HepG2 (cell line): ENCODE data around the gene ATP7B. TPM values are rescaled to one million over a fixed set of nuclear protein-coding genes. Genes with fewer than 3 reads are reported as not detected.
A peak's percentile ranks its signal among the peaks of the same experiment; 100 is the strongest.

Experiments used
- ATM ChIP-seq: fragments of 450-650 bp; IDR thresholded peaks from 2 replicates; pipeline ENCODE4 v1.7.1; 2017; ENCODE audit warnings: mild to moderate bottlenecking, borderline replicate concordance
- BCLAF1 ChIP-seq: fragments of 450-650 bp; IDR thresholded peaks from 2 replicates; pipeline ENCODE4 v1.6.1; 2017; ENCODE audit warnings: mild to moderate bottlenecking
- BORCS8-MEF2B ChIP-seq: sonication (generic); formaldehyde crosslinking; IDR thresholded peaks from 2 replicates; pipeline ENCODE4 v1.8.0; 2022; ENCODE audit warnings: mild to moderate bottlenecking, missing genetic modification reagents
- GPN1 ChIP-seq: sonication (generic); formaldehyde crosslinking; IDR thresholded peaks from 2 replicates; pipeline ENCODE4 v1.5.1; 2020; ENCODE audit warnings: missing genetic modification reagents, borderline replicate concordance
- HMG20A ChIP-seq: IDR thresholded peaks from 2 replicates; pipeline ENCODE4 v1.6.1; 2016; ENCODE audit warnings: borderline replicate concordance
- HNRNPLL ChIP-seq: fragments of 200-400 bp; formaldehyde crosslinking; IDR thresholded peaks from 2 replicates; pipeline ENCODE4 v1.6.1; 2017; ENCODE audit warnings: mild to moderate bottlenecking, low read depth, low read length; ENCODE audit not compliant: poor library complexity, severe bottlenecking
- KLF15 ChIP-seq: sonication (generic); formaldehyde crosslinking; IDR thresholded peaks from 2 replicates; pipeline ENCODE4 v1.8.1; 2023; ENCODE audit warnings: borderline replicate concordance, mild to moderate bottlenecking, inconsistent platforms, missing genetic modification reagents, mixed read lengths
- MAFK ChIP-seq, 2 experiments: IDR thresholded peaks in 1 of 2; conservative IDR thresholded peaks in 1 of 2; 2 replicates each; pipeline ENCODE4 v1.6.1; 2011; ENCODE audit warnings: improper control_type of control experiment in 2 of 2, low read length in 2 of 2
- MYC ChIP-seq: sonication (generic); formaldehyde crosslinking; IDR thresholded peaks from 2 replicates; pipeline ENCODE4 v1.9.0; 2021; ENCODE audit warnings: missing genetic modification reagents, borderline replicate concordance
- PHB2 ChIP-seq: fragments of 450-650 bp; IDR thresholded peaks from 2 replicates; pipeline ENCODE4 v1.6.1; 2018; ENCODE audit not compliant: partially characterized antibody
- RAD51 ChIP-seq: fragments of 450-650 bp; IDR thresholded peaks from 2 replicates; pipeline ENCODE4 v1.6.1; 2016; ENCODE audit warnings: borderline replicate concordance
- RXRA ChIP-seq: sonication (generic); formaldehyde crosslinking; IDR thresholded peaks from 2 replicates; pipeline ENCODE4 v1.5.1; 2020; ENCODE audit warnings: missing genetic modification reagents
- SMARCC2 ChIP-seq: fragments of 450-650 bp; IDR thresholded peaks from 2 replicates; pipeline ENCODE4 v1.6.1; 2017; ENCODE audit warnings: antibody characterized with exemption, mild to moderate bottlenecking
- SNRNP70 ChIP-seq: fragments of 200-400 bp; formaldehyde crosslinking; IDR thresholded peaks from 2 replicates; pipeline ENCODE4 v1.6.1; 2017; ENCODE audit warnings: mild to moderate bottlenecking, low read depth, low read length, moderate library complexity
- SOX13 ChIP-seq, 3 experiments: fragments of 450-650 bp in 1 of 3; sonication (generic) in 1 of 3; formaldehyde crosslinking in 1 of 3; IDR thresholded peaks in 2 of 3; conservative IDR thresholded peaks in 1 of 3; 2 replicates each; pipeline versions ENCODE4 v1.5.0 to v1.6.1; 2016 to 2020; ENCODE audit warnings: antibody characterized with exemption in 1 of 3, mild to moderate bottlenecking in 1 of 3, missing compliant biosample characterization in 1 of 3, missing genetic modification reagents in 1 of 3, moderate library complexity in 1 of 3
- ZNF274 ChIP-seq: sonication (generic); formaldehyde crosslinking; IDR thresholded peaks from 2 replicates; pipeline ENCODE4 v1.5.1; 2020; ENCODE audit warnings: mild to moderate bottlenecking, missing genetic modification reagents
- ZNF350 ChIP-seq: sonication (generic); formaldehyde crosslinking; IDR thresholded peaks from 2 replicates; pipeline ENCODE4 v1.4.0; 2020; ENCODE audit warnings: mild to moderate bottlenecking, low read depth, missing genetic modification reagents, borderline replicate concordance
- ZNF354B ChIP-seq: sonication (generic); formaldehyde crosslinking; IDR thresholded peaks from 2 replicates; pipeline ENCODE4 v1.8.0; 2022; ENCODE audit warnings: mild to moderate bottlenecking, missing genetic modification reagents
- ZNF362 ChIP-seq: sonication (generic); formaldehyde crosslinking; IDR thresholded peaks from 2 replicates; pipeline ENCODE4 v1.4.0; 2020; ENCODE audit warnings: missing genetic modification reagents, mild to moderate bottlenecking, borderline replicate concordance
- ZNF557 ChIP-seq: sonication (generic); formaldehyde crosslinking; IDR thresholded peaks from 2 replicates; pipeline ENCODE4 v1.4.0; 2020; ENCODE audit warnings: missing genetic modification reagents
- ZNF850 ChIP-seq: sonication (generic); formaldehyde crosslinking; conservative IDR thresholded peaks from 2 replicates; pipeline ENCODE4 v1.9.0; 2021; ENCODE audit warnings: mild to moderate bottlenecking, missing genetic modification reagents
- polyA plus RNA-seq, 8 experiments: library from polyadenylated mRNA; depleted of rRNA in 3 of 8; stranded (reverse) in 7 of 8; unstranded in 1 of 8; fragments of >200 nt; fragmentation: Illumina TruSeq in 4 of 8; extraction: Trizol in 4 of 8; gene quantifications; 2 replicates each; pipeline versions ENCODE4 v1.2.1 to v1.2.3, GENCODE V29; 2011 to 2016; ENCODE audit warnings: low read depth in 4 of 8, missing spikeins in 1 of 8, mixed read lengths in 1 of 8; ENCODE audit not compliant: insufficient read depth in 1 of 8
- total RNA-seq, 5 experiments: library from RNA; depleted of rRNA; stranded (reverse); fragments of >200 nt; fragmentation: Illumina TruSeq; extraction: Trizol; gene quantifications; 2 replicates each; pipeline ENCODE4 v1.2.3, GENCODE V29; 2016; ENCODE audit warnings: low read depth in 1 of 5
- TF ChIP-seq, protein P1 (sequence below): sonication (generic); formaldehyde crosslinking; IDR thresholded peaks from 2 replicates; pipeline ENCODE4 v1.4.0; 2020; ENCODE audit warnings: mild to moderate bottlenecking, missing genetic modification reagents
- TF ChIP-seq, protein P2 (sequence below): sonication (generic); formaldehyde crosslinking; IDR thresholded peaks from 2 replicates; pipeline ENCODE4 v1.8.1; 2023; ENCODE audit warnings: missing genetic modification reagents, inconsistent platforms, borderline replicate concordance

The ATP7B gene
- total and polyA plus RNA-seq, 2 of the 13 experiments (the other 11 are each of a cell fraction or from before 2014, with no cell fraction given): 31.8 to 57.4 TPM

DNA sequence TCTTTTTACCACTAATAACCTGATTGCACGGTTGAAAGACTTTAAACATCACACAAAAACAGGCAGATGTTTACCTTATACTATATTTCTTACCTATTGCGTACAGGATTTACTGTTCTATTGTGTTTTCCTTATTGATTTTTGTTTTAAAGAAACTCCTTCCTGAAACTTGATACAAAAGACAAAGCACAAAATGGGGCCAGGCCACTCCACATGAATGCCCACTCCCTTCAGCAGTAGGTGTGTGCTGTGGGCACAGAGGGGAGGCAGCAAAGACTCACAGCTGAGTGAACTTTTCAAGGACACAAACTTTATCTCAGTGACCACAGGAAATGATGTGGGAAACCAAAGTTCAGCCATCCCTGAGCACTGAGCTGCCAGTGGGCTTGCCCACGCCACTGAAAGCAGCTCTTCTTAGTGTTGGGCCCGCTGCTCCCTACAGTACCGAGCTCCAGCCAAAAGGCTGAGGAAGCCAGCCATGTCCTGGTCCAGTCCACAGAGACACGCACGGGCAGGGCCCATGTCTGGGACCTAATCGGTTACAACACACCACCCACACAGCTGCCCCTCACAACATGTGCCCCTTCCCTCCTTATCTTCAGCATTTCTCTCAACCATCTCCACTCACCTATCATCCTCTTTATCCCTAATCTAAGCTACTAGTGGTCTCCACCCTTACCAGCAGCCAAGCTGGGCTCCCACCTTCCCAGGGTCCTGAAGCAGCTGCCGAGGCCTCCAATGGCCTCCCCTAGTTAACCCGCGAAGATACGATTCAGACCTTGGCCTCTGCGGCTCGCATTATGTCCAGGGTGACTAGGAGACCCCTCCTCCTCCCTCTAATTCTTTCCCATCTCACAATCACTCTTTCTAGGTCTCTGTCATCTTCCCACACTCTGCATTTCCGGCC, 39.5 kb downstream of the ATP7B start (continued):
- TF ChIP-seq BORCS8-MEF2B (CRISPR knock-in tag) (no peak), RAD51 (no peak), HMG20A (no peak), SNRNP70 (no peak), ZNF350 (CRISPR knock-in tag) (peak; percentile 57; the same call in 1 of the 2 replicates), RXRA (CRISPR knock-in tag) (peak; percentile 38; the same call in 1 of the 2 replicates), ZNF850 (CRISPR knock-in tag) (no peak), ATM (no peak), KLF15 (no peak), BCLAF1 (no peak), MYC (CRISPR knock-in tag) (0 out of 2 replicates have a peak, but pooled peaks have one; percentile 28), ZNF362 (CRISPR knock-in tag) (no peak), ZNF274 (CRISPR knock-in tag) (0 out of 2 replicates have a peak, but pooled peaks have one; percentile 31), SMARCC2 (no peak), ZNF557 (no peak), ZNF354B (CRISPR knock-in tag) (no peak), MAFK (conservative IDR thresholded peaks at IDR 0.05 in 1 of 2, IDR thresholded peaks at IDR 0.05 in 1 of 2; ENCODE audit: low read length in 2 of 2) (no peak), GPN1 (no peak), HNRNPLL (no peak), PHB2 (no peak), SOX13 (IDR thresholded peaks at IDR 0.05) (peak; percentile 51; the same call in 1 of the 2 replicates), SOX13 (CRISPR knock-in tag; conservative IDR thresholded peaks at IDR 0.05 in 1 of 2, IDR thresholded peaks at IDR 0.05 in 1 of 2) (peak in 1 of 2 experiments; percentile 92; a peak in 2 of 4 replicates)
- TF ChIP-seq, protein P1, sequence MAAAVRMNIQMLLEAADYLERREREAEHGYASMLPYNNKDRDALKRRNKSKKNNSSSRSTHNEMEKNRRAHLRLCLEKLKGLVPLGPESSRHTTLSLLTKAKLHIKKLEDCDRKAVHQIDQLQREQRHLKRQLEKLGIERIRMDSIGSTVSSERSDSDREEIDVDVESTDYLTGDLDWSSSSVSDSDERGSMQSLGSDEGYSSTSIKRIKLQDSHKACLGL (CRISPR knock-in tag): no peak
- TF ChIP-seq, protein P2, sequence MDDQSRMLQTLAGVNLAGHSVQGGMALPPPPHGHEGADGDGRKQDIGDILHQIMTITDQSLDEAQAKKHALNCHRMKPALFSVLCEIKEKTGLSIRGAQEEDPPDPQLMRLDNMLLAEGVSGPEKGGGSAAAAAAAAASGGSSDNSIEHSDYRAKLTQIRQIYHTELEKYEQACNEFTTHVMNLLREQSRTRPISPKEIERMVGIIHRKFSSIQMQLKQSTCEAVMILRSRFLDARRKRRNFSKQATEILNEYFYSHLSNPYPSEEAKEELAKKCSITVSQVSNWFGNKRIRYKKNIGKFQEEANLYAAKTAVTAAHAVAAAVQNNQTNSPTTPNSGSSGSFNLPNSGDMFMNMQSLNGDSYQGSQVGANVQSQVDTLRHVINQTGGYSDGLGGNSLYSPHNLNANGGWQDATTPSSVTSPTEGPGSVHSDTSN (CRISPR knock-in tag): no peak
